ENCODE data around the gene C10orf71. TPM values are rescaled to one million over a fixed set of nuclear protein-coding genes. Genes with fewer than 3 reads are reported as not detected.

C10orf71 gene
- total RNA-seq, 1 donor from 2014 or later, result not detected

GRCh38 chr10:49361735-49362568 is 63.0 kb downstream of the C10orf71 start:
- Mint-ChIP-seq H3K9me3 (peaks cover 1% of the 10 kb centered on the region), H3K36me3 (no peaks in the 10 kb centered on the region), H3K4me1 (ENCODE audit: unreplicated experiment) (no peaks in the 10 kb centered on the region), H3K27me3 (peaks cover 20% of the 10 kb centered on the region), H3K4me3 (no peak overlapping the region), H3K27ac (no peak overlapping the region)
- peak; percentile 58 for DNase-seq (ENCODE audit: extremely low spot score, unreplicated experiment)
- no peak for TF ChIP-seq CTCF (conservative IDR thresholded peaks at IDR 0.05)

GRCh38 chr10:49362596-49363260 is 63.8 kb downstream of the C10orf71 start:
- Mint-ChIP-seq H3K27me3 (peaks cover 24% of the 10 kb centered on the region), H3K27ac (no peak overlapping the region), H3K9me3 (no peaks in the 10 kb centered on the region), H3K4me3 (no peak overlapping the region), H3K36me3 (no peaks in the 10 kb centered on the region), H3K4me1 (ENCODE audit: unreplicated experiment) (no peaks in the 10 kb centered on the region)
- TF ChIP-seq CTCF (conservative IDR thresholded peaks at IDR 0.05), result no peak
- no peak for DNase-seq (ENCODE audit: extremely low spot score, unreplicated experiment)

GRCh38 chr10:49363309-49364031 is 64.5 kb downstream of the C10orf71 start:
- Mint-ChIP-seq H3K27me3 (peaks cover 28% of the 10 kb centered on the region), H3K9me3 (no peaks in the 10 kb centered on the region), H3K4me1 (ENCODE audit: unreplicated experiment) (no peaks in the 10 kb centered on the region), H3K27ac (no peak overlapping the region), H3K36me3 (no peaks in the 10 kb centered on the region), H3K4me3 (no peak overlapping the region)
- no peak for DNase-seq (ENCODE audit: extremely low spot score, unreplicated experiment)
- no peak for TF ChIP-seq CTCF (conservative IDR thresholded peaks at IDR 0.05)

GRCh38 chr10:49364051-49364450 is 65.1 kb downstream of the C10orf71 start:
- TF ChIP-seq CTCF (conservative IDR thresholded peaks at IDR 0.05), result no peak
- Mint-ChIP-seq H3K36me3 (no peaks in the 10 kb centered on the region), H3K27ac (no peak overlapping the region), H3K27me3 (peaks cover 24% of the 10 kb centered on the region), H3K4me1 (ENCODE audit: unreplicated experiment) (no peaks in the 10 kb centered on the region), H3K4me3 (no peak overlapping the region), H3K9me3 (no peaks in the 10 kb centered on the region)
- DNase-seq (ENCODE audit: extremely low spot score, unreplicated experiment), result no peak

- no peaks in the 10 kb centered on the region for H3K9me3 Mint-ChIP-seq
- peaks cover 29% of the 10 kb centered on the region for H3K27me3 Mint-ChIP-seq
- H3K27ac Mint-ChIP-seq, result no peak overlapping the region
- H3K4me1 Mint-ChIP-seq (ENCODE audit: unreplicated experiment), result no peaks in the 10 kb centered on the region
- DNase-seq (ENCODE audit: extremely low spot score, unreplicated experiment), result peak; percentile 49
- TF ChIP-seq CTCF (conservative IDR thresholded peaks at IDR 0.05), result no peak
- H3K36me3 Mint-ChIP-seq, result no peaks in the 10 kb centered on the region
- no peak overlapping the region for H3K4me3 Mint-ChIP-seq
Observed at GRCh38 chr10:49364747-49365146, 65.8 kb downstream of the C10orf71 start.

All from type B pancreatic cell (in vitro differentiated cells).